CD4-positive, alpha-beta T cell (primary cell): ENCODE measurements around the gene PRKCA. TPM values are rescaled to one million over a fixed set of nuclear protein-coding genes. Genes with fewer than 3 reads are reported as not detected.
"Not testable (repeated sequence)": the region's sequence is repeated elsewhere in the genome, so short reads cannot be mapped to it uniquely, and the experiment has no call there.

ENCODE experiments used
- ATAC-seq: fragments of 200-7000 bp; cut with Tn5 transposase; one replicate; pipeline ENCODE4 v1.10.0; 2022; ENCODE audit warnings: mild to moderate bottlenecking; ENCODE audit not compliant: poor library complexity
- CTCF ChIA-PET: fragments of 350-600 bp; sonication (Branson Sonifier 250); formaldehyde crosslinking; loops from one replicate; lab custom pipeline; 2021; ENCODE audit warnings: antibody characterized with exemption, inconsistent platforms; lab: Charles Lee
- POLR2A ChIA-PET: fragments of 350-600 bp; sonication (Branson Sonifier 250); formaldehyde crosslinking; loops from one replicate; lab custom pipeline; 2021; ENCODE audit warnings: antibody characterized with exemption, inconsistent platforms; lab: Charles Lee
- DNase-seq, 14 experiments: peaks; one replicate each; pipeline ENCODE4 v3.0.0-alpha.2; 2013 to 2020; ENCODE audit warnings: mixed read lengths in 2 of 14
- H3K27ac ChIP-seq, 2 donors: one replicate each; pipeline versions ENCODE4 v1.5.1 to v1.7.0; 2013; ENCODE audit warnings: low read length in 2 of 2, low read depth in 1 of 2, mild to moderate bottlenecking in 1 of 2
- H3K27me3 ChIP-seq, 2 experiments: 1 replicate in 1 of 2; 2 replicates in 1 of 2; pipeline versions ENCODE4 v1.6.1 to v1.7.0; 2013; ENCODE audit warnings: low read length in 2 of 2, control low read depth in 1 of 2, mild to moderate bottlenecking in 1 of 2, moderate library complexity in 1 of 2; ENCODE audit not compliant: insufficient read depth in 2 of 2, control insufficient read depth in 1 of 2
- H3K36me3 ChIP-seq: one replicate; pipeline ENCODE4 v1.6.1; 2013; ENCODE audit warnings: low read length, control low read depth; ENCODE audit not compliant: insufficient read depth
- H3K4me1 ChIP-seq: one replicate; pipeline ENCODE4 v1.6.1; 2013; ENCODE audit warnings: low read length, control low read depth; ENCODE audit not compliant: insufficient read depth
- H3K4me3 ChIP-seq: one replicate; pipeline ENCODE4 v1.5.1; 2013; ENCODE audit warnings: mild to moderate bottlenecking, low read length, moderate library complexity
- H3K9me3 ChIP-seq, 2 experiments: 1 replicate in 1 of 2; 2 replicates in 1 of 2; pipeline versions ENCODE4 v1.6.1 to v1.7.0; 2013; ENCODE audit warnings: low read length in 2 of 2, mild to moderate bottlenecking in 2 of 2, control low read depth in 1 of 2, moderate library complexity in 1 of 2; ENCODE audit not compliant: control insufficient read depth in 1 of 2, insufficient read depth in 1 of 2
- H3K27ac Mint-ChIP-seq: one replicate; pipeline ENCODE4 v1.8.0; 2020; ENCODE audit warnings: mixed read lengths
- H3K27me3 Mint-ChIP-seq: one replicate; pipeline ENCODE4 v1.8.0; 2021; ENCODE audit warnings: mixed read lengths
- H3K36me3 Mint-ChIP-seq: one replicate; pipeline ENCODE4 v1.8.0; 2021; ENCODE audit warnings: low read depth, mixed read lengths
- H3K4me1 Mint-ChIP-seq: one replicate; pipeline ENCODE4 v1.8.0; 2021; ENCODE audit warnings: low read depth, mixed read lengths
- H3K4me3 Mint-ChIP-seq: one replicate; pipeline ENCODE4 v1.8.0; 2020; ENCODE audit warnings: mild to moderate bottlenecking, mixed read lengths
- H3K9me3 Mint-ChIP-seq: one replicate; pipeline ENCODE4 v1.8.0; 2020; ENCODE audit warnings: mixed read lengths
- intact Hi-C, 2 experiments: fragments of 100-400 bp; cut with DNase I in 1 of 2; cut with micrococcal nuclease in 1 of 2; formaldehyde crosslinking; loops; one replicate each; pipeline versions ENCODE4 v1.15.1 to v1.9.0; 2023 to 2025; cut with DNase I, micrococcal nuclease
- total RNA-seq, 174 experiments: library from RNA in 2 of 174; stranded (reverse) in 2 of 174; gene quantifications; one replicate each; pipeline ENCODE4 v1.2.3 and lab custom pipeline; 2021 to 2026
- TF ChIP-seq, protein P1 (sequence below): fragments of 200-600 bp; IDR thresholded peaks from one replicate; pipeline ENCODE4 v1.8.0; 2022; ENCODE audit warnings: antibody characterized with exemption, mild to moderate bottlenecking

Gene PRKCA
- total RNA-seq, 2 experiments from 2014 or later, result 84.8 to 88.6 TPM

DNA sequence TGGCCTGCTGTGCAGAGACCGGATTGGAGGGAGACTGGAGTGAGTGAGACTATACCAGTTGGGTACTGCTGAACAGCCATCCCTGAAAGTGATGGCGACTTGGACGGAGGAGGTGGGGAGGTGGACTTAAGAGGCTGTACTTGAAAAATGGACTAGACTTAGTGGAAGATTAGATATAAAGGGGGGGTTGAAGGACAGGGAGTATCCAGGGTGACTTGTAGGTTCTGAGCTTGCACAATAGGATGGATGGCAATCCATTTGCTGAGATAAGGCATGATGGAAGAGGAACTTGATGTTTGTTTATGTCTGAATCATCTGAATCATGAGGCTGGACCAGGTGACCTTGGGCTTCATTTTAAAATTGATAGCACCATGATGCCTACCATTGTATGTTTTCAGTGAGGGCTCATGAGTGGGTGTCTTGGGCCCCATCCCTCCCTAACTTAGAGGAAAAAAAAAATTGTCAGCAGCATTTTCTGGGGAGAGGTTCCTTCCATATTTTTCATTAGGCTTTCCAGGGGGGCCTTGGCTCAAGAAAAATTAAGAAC is 41.2 kb downstream of the PRKCA start:
- intact Hi-C loops, result loop anchor here in 1 of 2 experiments (5.0 kb wide), 1 partner anchor 41 kb away; the partner anchor contains the start of gene PRKCA

DNA sequence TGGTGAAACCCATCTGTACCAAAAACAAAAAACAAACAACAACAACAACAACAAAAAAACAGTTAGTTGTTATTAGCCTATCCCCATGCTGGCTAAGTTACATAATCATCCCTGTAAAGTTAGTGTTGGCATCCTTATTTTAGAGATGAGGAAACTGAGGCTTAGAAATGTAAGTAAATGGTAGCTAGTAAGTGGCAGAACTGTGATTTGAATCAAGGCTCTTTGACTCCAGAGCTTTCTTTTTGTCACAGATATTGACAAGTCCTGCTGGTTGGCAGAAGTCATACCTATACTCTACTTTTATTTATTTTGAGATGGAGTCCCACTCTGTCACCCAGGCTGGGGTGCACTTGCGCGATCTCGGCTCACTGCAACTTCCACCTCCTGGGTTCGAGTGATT is 42.1 kb downstream of the PRKCA start:
- no peak overlapping the region for H3K4me3 Mint-ChIP-seq
- H3K27me3 ChIP-seq, result no peaks in the 10 kb centered on the region
- H3K36me3 Mint-ChIP-seq, result peaks cover 14% of the 10 kb centered on the region
- no peak overlapping the region for H3K27ac ChIP-seq
- no peaks in the 10 kb centered on the region for H3K9me3 Mint-ChIP-seq
- intact Hi-C loops, result loop anchor here in 1 of 2 experiments (5.0 kb wide), 1 partner anchor 42 kb away; the partner anchor contains the start of gene PRKCA
- no peak overlapping the region for H3K4me3 ChIP-seq
- H3K36me3 ChIP-seq, result no peaks in the 10 kb centered on the region
- H3K4me1 ChIP-seq, result peaks cover 15% of the 10 kb centered on the region
- DNase-seq (no peak), ATAC-seq (no peak)
- CTCF ChIA-PET, result interaction anchor here (0.5 kb wide), 2 partner anchors 53 to 733 kb away, joined by 3 read pairs; no protein-coding TSS in a partner anchor
- H3K4me1 Mint-ChIP-seq, result peaks cover 73% of the 10 kb centered on the region
- no peaks in the 10 kb centered on the region for H3K9me3 ChIP-seq
- POLR2A ChIA-PET, result interaction anchor here (0.6 kb wide), 1 partner anchor 15 kb away, joined by 3 read pairs; no protein-coding TSS in a partner anchor
- H3K27me3 Mint-ChIP-seq, result no peaks in the 10 kb centered on the region
- TF ChIP-seq, protein P1, sequence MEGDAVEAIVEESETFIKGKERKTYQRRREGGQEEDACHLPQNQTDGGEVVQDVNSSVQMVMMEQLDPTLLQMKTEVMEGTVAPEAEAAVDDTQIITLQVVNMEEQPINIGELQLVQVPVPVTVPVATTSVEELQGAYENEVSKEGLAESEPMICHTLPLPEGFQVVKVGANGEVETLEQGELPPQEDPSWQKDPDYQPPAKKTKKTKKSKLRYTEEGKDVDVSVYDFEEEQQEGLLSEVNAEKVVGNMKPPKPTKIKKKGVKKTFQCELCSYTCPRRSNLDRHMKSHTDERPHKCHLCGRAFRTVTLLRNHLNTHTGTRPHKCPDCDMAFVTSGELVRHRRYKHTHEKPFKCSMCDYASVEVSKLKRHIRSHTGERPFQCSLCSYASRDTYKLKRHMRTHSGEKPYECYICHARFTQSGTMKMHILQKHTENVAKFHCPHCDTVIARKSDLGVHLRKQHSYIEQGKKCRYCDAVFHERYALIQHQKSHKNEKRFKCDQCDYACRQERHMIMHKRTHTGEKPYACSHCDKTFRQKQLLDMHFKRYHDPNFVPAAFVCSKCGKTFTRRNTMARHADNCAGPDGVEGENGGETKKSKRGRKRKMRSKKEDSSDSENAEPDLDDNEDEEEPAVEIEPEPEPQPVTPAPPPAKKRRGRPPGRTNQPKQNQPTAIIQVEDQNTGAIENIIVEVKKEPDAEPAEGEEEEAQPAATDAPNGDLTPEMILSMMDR, result no peak
- no peak overlapping the region for H3K27ac Mint-ChIP-seq

More for the DNA sequence above, 41.2 kb downstream of the PRKCA start:
- H3K9me3 Mint-ChIP-seq, result no peaks in the 10 kb centered on the region
- peaks cover 73% of the 10 kb centered on the region for H3K4me1 Mint-ChIP-seq
- no peak overlapping the region for H3K4me3 Mint-ChIP-seq
- Histone ChIP-seq H3K4me3 (no peak overlapping the region), H3K9me3 (no peaks in the 10 kb centered on the region), H3K27me3 (no peaks in the 10 kb centered on the region), H3K36me3 (no peaks in the 10 kb centered on the region), H3K27ac (no peak overlapping the region), H3K4me1 (peaks cover 12% of the 10 kb centered on the region)
- no peak for DNase-seq
- CTCF ChIA-PET, result no interaction called here
- H3K36me3 Mint-ChIP-seq, result peaks cover 14% of the 10 kb centered on the region
- POLR2A ChIA-PET, result no interaction called here
- no peaks in the 10 kb centered on the region for H3K27me3 Mint-ChIP-seq
- TF ChIP-seq, protein P1, result no peak
- no peak overlapping the region for H3K27ac Mint-ChIP-seq
- no peak for ATAC-seq

DNA sequence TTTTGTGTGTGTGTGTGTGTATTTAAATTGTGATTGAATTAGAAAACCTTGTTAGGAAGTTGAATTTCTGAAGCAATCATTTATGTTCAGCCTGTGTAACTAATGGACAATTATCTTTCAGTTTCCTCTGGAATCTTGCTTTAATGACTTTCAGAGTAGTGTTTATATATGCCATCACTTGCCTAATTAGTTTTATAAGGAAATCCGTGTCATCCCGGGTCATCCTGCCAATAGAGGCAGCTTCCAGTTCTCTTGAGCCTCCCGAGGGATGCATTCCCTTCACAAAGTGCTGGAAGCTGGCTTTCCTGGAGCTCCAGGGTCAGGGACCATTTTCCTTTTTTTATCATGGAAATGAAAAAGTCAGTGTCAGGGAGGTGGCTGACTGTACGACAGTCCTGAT is 42.9 kb downstream of the PRKCA start:
- Mint-ChIP-seq H3K4me1 (peaks cover 73% of the 10 kb centered on the region), H3K27ac (no peak overlapping the region), H3K9me3 (no peaks in the 10 kb centered on the region), H3K36me3 (peaks cover 14% of the 10 kb centered on the region), H3K27me3 (no peaks in the 10 kb centered on the region), H3K4me3 (no peak overlapping the region)
- no peaks in the 10 kb centered on the region for H3K9me3 ChIP-seq
- DNase-seq (no peak), ATAC-seq (no peak)
- POLR2A ChIA-PET, result no interaction called here
- no peaks in the 10 kb centered on the region for H3K27me3 ChIP-seq
- no peak overlapping the region for H3K27ac ChIP-seq
- intact Hi-C loops, result no loop called here
- CTCF ChIA-PET, result interaction anchor here (1.1 kb wide), 1 partner anchor 17 kb away, joined by 3 read pairs; no protein-coding TSS in a partner anchor
- H3K36me3 ChIP-seq, result no peaks in the 10 kb centered on the region
- H3K4me3 ChIP-seq, result no peak overlapping the region
- peaks cover 23% of the 10 kb centered on the region for H3K4me1 ChIP-seq
- TF ChIP-seq, protein P1, result no peak

DNA sequence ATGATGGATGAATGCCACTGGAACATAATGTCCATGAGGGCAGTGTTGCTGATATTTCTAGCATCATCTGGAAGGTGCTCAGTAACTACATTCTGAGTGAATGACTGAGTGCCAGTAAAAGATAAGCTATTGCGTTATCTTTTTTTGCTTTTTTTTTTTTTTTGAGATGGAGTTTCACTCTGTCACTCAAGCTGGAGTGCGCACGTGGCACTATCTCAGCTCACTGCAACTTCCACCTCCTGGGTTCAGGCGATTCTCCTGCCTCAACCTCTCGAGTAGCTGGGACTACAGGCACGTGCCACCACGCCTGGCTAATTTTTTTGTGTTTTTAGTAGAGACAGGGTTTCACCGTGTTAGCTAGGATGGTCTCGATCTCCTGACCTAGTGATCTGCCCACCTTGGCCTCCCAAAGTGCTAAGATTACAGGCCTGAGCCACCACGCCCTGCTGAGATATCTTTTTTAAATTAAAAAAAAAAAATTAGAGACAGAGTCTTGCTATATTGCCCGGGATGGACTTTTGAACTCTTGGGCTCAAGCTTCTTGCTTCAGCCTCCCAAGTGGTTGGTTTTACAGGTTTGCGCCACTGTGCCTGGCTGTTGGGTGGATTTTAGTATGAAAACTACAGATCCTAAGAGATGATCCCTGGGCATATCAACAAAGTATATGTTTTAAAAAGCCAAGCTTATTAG is 43.7 kb downstream of the PRKCA start:
- H3K9me3 ChIP-seq, DNase-seq, POLR2A ChIA-PET, intact Hi-C loops, H3K36me3 ChIP-seq, H3K4me3 Mint-ChIP-seq, H3K27me3 Mint-ChIP-seq, H3K27ac ChIP-seq, H3K27ac Mint-ChIP-seq, H3K9me3 Mint-ChIP-seq, H3K27me3 ChIP-seq, ATAC-seq, H3K4me3 ChIP-seq: not testable (repeated sequence)
- peaks cover 25% of the 10 kb centered on the region for H3K4me1 ChIP-seq
- CTCF ChIA-PET, result interaction anchor here (1.1 kb wide), 1 partner anchor 18 kb away, joined by 3 read pairs; no protein-coding TSS in a partner anchor
- Mint-ChIP-seq H3K4me1 (peaks cover 72% of the 10 kb centered on the region), H3K36me3 (peaks cover 14% of the 10 kb centered on the region)
